Right lobe of liver (tissue), 4 donors: ENCODE results near the gene NME4.
A peak's percentile ranks its signal among the peaks of the same experiment; 100 is the strongest.

Experiments
- POLR2A ChIP-seq: fragments of 450-650 bp; IDR thresholded peaks from one replicate; pipeline ENCODE4 v1.6.1; 2017; ENCODE audit warnings: antibody characterized with exemption, mild to moderate bottlenecking
- TF ChIP-seq, protein P1 (sequence below), 4 donors: fragments of 200-600 bp in 3 of 4; fragments of 450-650 bp in 1 of 4; IDR thresholded peaks; one replicate each; pipeline versions ENCODE4 v1.5.1 to v1.8.0; 2016 to 2022; ENCODE audit warnings: antibody characterized with exemption in 4 of 4, mild to moderate bottlenecking in 2 of 4
- donor health status: DM: no; HTN: no; CAD: no.
- donor health status: DM: no; HTN: no; CAD: no.
- donor health status: DM: no; HTN: yes; CAD: no.

GRCh38 chr16:392450-393030, 4.5 kb upstream of the NME4 start:
- TF ChIP-seq, protein P1, sequence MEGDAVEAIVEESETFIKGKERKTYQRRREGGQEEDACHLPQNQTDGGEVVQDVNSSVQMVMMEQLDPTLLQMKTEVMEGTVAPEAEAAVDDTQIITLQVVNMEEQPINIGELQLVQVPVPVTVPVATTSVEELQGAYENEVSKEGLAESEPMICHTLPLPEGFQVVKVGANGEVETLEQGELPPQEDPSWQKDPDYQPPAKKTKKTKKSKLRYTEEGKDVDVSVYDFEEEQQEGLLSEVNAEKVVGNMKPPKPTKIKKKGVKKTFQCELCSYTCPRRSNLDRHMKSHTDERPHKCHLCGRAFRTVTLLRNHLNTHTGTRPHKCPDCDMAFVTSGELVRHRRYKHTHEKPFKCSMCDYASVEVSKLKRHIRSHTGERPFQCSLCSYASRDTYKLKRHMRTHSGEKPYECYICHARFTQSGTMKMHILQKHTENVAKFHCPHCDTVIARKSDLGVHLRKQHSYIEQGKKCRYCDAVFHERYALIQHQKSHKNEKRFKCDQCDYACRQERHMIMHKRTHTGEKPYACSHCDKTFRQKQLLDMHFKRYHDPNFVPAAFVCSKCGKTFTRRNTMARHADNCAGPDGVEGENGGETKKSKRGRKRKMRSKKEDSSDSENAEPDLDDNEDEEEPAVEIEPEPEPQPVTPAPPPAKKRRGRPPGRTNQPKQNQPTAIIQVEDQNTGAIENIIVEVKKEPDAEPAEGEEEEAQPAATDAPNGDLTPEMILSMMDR (IDR thresholded peaks at IDR 0.05): peak in 1 of 4 donors; percentile 4
- no peak for TF ChIP-seq POLR2A
